A673 (cell line): ENCODE data around the gene LATS2. TPM values are rescaled to one million over a fixed set of nuclear protein-coding genes. Genes with fewer than 3 reads are reported as not detected.

Source experiments
- BruUV-seq: library from RNA; stranded (reverse); fragments of 400-500 nt; replicated peaks from 2 replicates; lab custom pipeline; 2021; lab: Mats Ljungman, UMichigan
- CTCF ChIA-PET: fragments of 300-600 bp; sonication (Branson Sonifier 250); formaldehyde crosslinking; loops from one replicate; lab custom pipeline; 2022; ENCODE audit warnings: antibody characterized with exemption; lab: Charles Lee
- POLR2A ChIA-PET: fragments of 300-600 bp; sonication (Branson Sonifier 250); formaldehyde crosslinking; loops from one replicate; lab custom pipeline; 2022; ENCODE audit warnings: antibody characterized with exemption; ENCODE audit not compliant: low non-redundant PET; lab: Charles Lee
- DNase-seq: peaks from one replicate; pipeline ENCODE4 v3.0.0-alpha.2; 2015; ENCODE audit warnings: low spot score
- H3K27ac ChIP-seq: fragments of 200-600 bp; sonication (generic); 2 replicates; pipeline ENCODE4 v1.5.1; 2016; ENCODE audit warnings: mixed run types, low read depth, mild to moderate bottlenecking, mixed read lengths, antibody characterized with exemption, low read length; ENCODE audit not compliant: poor library complexity, severe bottlenecking
- H3K27me3 ChIP-seq: fragments of 200-600 bp; sonication (generic); replicated peaks from 2 replicates; pipeline ENCODE4 v1.6.1; 2017; ENCODE audit warnings: mixed run types, low read depth, mild to moderate bottlenecking, mixed read lengths, antibody characterized with exemption, low read length; ENCODE audit not compliant: insufficient read depth, poor library complexity
- H3K36me3 ChIP-seq: fragments of 200-600 bp; sonication (generic); 2 replicates; pipeline ENCODE4 v1.6.1; 2016; ENCODE audit warnings: mixed run types, mild to moderate bottlenecking, mixed read lengths, antibody characterized with exemption, low read length; ENCODE audit not compliant: insufficient read depth, poor library complexity, severe bottlenecking
- H3K4me1 ChIP-seq: fragments of 200-600 bp; sonication (generic); 2 replicates; pipeline ENCODE4 v1.6.1; 2017; ENCODE audit warnings: mixed run types, mild to moderate bottlenecking, mixed read lengths, antibody characterized with exemption, low read length; ENCODE audit not compliant: insufficient read depth, poor library complexity, severe bottlenecking
- H3K4me3 ChIP-seq: fragments of 200-600 bp; sonication (generic); 2 replicates; pipeline ENCODE4 v1.5.1; 2016; ENCODE audit warnings: low read depth, mixed run types, mild to moderate bottlenecking, mixed read lengths, low read length; ENCODE audit not compliant: poor library complexity, severe bottlenecking
- H3K9me3 ChIP-seq: fragments of 200-600 bp; sonication (generic); 2 replicates; pipeline ENCODE4 v1.6.1; 2016; ENCODE audit warnings: mixed run types, low read depth, mild to moderate bottlenecking, mixed read lengths, antibody characterized with exemption, low read length; ENCODE audit not compliant: poor library complexity, severe bottlenecking
- EZH2 ChIP-seq: fragments of 200-600 bp; sonication (generic); IDR thresholded peaks from 2 replicates; pipeline ENCODE4 v1.6.1; 2017; ENCODE audit warnings: borderline replicate concordance, low read depth, mild to moderate bottlenecking, mixed read lengths, antibody characterized with exemption, low read length; ENCODE audit not compliant: poor library complexity, severe bottlenecking
- intact Hi-C: fragments of 100-400 bp; cut with micrococcal nuclease; formaldehyde crosslinking; loops from one replicate; pipeline ENCODE4 v1.10.0; 2022; ENCODE audit not compliant: unreplicated experiment
- total RNA-seq: library from RNA; stranded (reverse); gene quantifications from 2 replicates; pipeline ENCODE4 v1.2.3, GENCODE V29; 2021
- TF ChIP-seq, protein P1 (sequence below): fragments of 300-800, 200-600 bp; sonication (generic); conservative IDR thresholded peaks from 2 replicates; pipeline ENCODE4 v1.5.1; 2017; ENCODE audit warnings: low read depth, mild to moderate bottlenecking, antibody characterized with exemption, low read length, moderate library complexity, mixed read lengths

LATS2 gene
- total RNA-seq, 1 experiment from 2014 or later, result 13.1 TPM

DNA sequence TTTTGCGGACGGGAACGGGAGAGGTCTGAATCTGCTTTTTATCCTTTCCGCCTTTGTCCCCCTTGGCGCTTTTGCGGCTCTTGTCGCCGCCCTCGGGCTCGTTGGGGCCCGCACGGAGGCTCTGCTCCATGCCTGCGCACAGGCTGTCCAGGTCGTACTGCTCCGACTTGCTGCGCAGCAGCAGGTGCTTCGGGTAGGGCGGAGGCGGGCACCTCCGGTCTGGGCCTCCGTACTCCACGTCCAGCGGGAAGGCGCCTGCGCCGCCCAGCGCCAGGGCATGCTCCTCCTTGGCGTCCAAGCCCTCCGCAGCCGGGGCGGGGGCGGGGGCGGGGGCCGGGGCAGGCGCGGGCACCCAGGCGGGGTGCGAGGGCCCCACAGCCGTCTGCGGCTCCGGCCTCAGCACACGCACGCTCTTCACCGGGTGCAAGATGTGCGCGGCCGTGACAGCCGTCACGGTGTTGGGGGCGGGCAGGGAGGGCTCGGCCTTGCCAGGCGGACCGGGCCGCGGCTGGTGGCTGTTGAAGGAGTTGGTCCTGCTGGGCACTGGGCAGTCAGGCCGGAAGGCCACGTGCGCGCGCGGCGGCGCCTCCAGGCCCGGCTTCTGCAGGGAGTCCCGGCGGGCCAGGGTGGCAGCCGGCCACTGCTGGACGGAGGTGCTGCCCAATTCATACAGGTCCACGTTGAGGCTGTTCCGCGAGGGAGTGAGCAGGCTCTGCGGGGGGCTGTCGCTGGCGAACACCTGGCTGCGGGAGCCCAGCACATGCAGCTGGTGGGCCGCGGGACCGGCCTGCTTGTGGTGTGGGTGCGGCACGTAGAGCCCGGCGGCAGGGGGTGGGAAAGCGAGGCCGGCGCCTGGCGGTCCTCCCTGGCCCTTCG lies 73.1 kb downstream of the LATS2 start:
- BruUV-seq, result no TSS peak
- H3K27ac ChIP-seq, result no peak overlapping the region
- peaks cover 17% of the 10 kb centered on the region for H3K36me3 ChIP-seq
- intact Hi-C loops, result no loop called here
- H3K27me3 ChIP-seq, result no peaks in the 10 kb centered on the region
- ChIA-PET POLR2A (no interaction called here), CTCF (no interaction called here)
- no peaks in the 10 kb centered on the region for H3K9me3 ChIP-seq
- no peak for TF ChIP-seq EZH2
- TF ChIP-seq, protein P1, sequence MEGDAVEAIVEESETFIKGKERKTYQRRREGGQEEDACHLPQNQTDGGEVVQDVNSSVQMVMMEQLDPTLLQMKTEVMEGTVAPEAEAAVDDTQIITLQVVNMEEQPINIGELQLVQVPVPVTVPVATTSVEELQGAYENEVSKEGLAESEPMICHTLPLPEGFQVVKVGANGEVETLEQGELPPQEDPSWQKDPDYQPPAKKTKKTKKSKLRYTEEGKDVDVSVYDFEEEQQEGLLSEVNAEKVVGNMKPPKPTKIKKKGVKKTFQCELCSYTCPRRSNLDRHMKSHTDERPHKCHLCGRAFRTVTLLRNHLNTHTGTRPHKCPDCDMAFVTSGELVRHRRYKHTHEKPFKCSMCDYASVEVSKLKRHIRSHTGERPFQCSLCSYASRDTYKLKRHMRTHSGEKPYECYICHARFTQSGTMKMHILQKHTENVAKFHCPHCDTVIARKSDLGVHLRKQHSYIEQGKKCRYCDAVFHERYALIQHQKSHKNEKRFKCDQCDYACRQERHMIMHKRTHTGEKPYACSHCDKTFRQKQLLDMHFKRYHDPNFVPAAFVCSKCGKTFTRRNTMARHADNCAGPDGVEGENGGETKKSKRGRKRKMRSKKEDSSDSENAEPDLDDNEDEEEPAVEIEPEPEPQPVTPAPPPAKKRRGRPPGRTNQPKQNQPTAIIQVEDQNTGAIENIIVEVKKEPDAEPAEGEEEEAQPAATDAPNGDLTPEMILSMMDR, result no peak
- DNase-seq, result no peak
- no peak overlapping the region for H3K4me3 ChIP-seq
- H3K4me1 ChIP-seq, result no peaks in the 10 kb centered on the region

DNA sequence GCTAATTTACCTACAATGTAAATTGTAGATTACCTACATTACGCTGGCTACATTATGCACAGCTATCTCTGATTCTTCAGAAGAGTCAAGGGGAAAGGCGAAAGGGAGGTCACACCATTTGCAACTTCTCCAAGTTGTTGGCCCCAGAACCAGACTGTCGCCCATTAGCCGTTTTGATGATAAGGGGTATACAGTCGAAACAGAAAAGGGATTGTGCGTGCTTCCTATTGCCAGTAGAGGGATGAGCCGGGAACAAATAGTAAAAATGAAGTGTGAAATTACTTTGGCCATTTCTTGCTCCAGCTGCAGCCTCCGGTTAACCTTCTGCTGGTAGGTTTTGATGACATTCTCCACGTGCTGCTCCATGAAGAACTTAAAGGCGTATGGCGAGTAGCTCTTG lies 73.8 kb downstream of the LATS2 start:
- Histone ChIP-seq H3K4me1 (no peaks in the 10 kb centered on the region), H3K36me3 (peaks cover 22% of the 10 kb centered on the region), H3K4me3 (no peak overlapping the region), H3K9me3 (no peaks in the 10 kb centered on the region), H3K27ac (no peak overlapping the region), H3K27me3 (no peaks in the 10 kb centered on the region)
- TF ChIP-seq, protein P1, result no peak
- TF ChIP-seq EZH2, result no peak
- ChIA-PET POLR2A (no interaction called here), CTCF (no interaction called here)
- intact Hi-C loops, result no loop called here
- BruUV-seq, result no TSS peak
- no peak for DNase-seq

- H3K27me3 ChIP-seq, result no peaks in the 10 kb centered on the region
- H3K27ac ChIP-seq, result no peak overlapping the region
- ChIA-PET CTCF (no interaction called here), POLR2A (no interaction called here)
- TF ChIP-seq EZH2, result no peak
- TF ChIP-seq, protein P1, result no peak
- H3K4me1 ChIP-seq, result no peaks in the 10 kb centered on the region
- intact Hi-C loops, result no loop called here
- DNase-seq, result no peak
- no peaks in the 10 kb centered on the region for H3K9me3 ChIP-seq
- no TSS peak for BruUV-seq
- no peak overlapping the region for H3K4me3 ChIP-seq
- H3K36me3 ChIP-seq, result peaks cover 31% of the 10 kb centered on the region
Measured at GRCh38 chr13:20984879-20985278, 76.5 kb downstream of the LATS2 start.
